Muscle of leg (tissue), 9 donors: Measurements from ENCODE around the gene ROMO1. TPM values are rescaled to one million over a fixed set of nuclear protein-coding genes. Genes with fewer than 3 reads are reported as not detected.

Experiments used
- polyA plus RNA-seq, 8 donors: library from polyadenylated mRNA; unstranded; fragments of 120-200 nt; gene quantifications; one replicate each; pipeline versions ENCODE4 v1.2.1 to v1.2.3, GENCODE V29; 2013; ENCODE audit warnings: inconsistent platforms in 1 of 8, low replicate concordance in 1 of 8; ENCODE audit not compliant: insufficient read length in 8 of 8, insufficient read depth in 1 of 8
- total RNA-seq: library from RNA; stranded (reverse); fragments of 120-200 nt; gene quantifications from one replicate; pipeline ENCODE4 v1.2.4, GENCODE V29; 2013

Gene ROMO1
- total and polyA plus RNA-seq, 9 donors: 70.9 to 186 (median 89.2) TPM

Other genes with a start within 250 kb of the ROMO1 start
- 15.0 TPM for gene CEP250, start 243.8 kb upstream of the ROMO1 start, total RNA-seq
- 10 to 100 TPM; 23.8 to 34.8 (median 25.9) TPM for gene CEP250, start 243.8 kb upstream of the ROMO1 start, polyA plus RNA-seq
- gene C20orf173, start 169.8 kb upstream of the ROMO1 start, total RNA-seq: not detected
- gene C20orf173, start 169.8 kb upstream of the ROMO1 start, polyA plus RNA-seq: not detected
- 236 TPM for gene ERGIC3, start 157.3 kb upstream of the ROMO1 start, total RNA-seq
- 100 to 1,000 TPM; 198 to 249 (median 224) TPM for gene ERGIC3, start 157.3 kb upstream of the ROMO1 start, polyA plus RNA-seq
- gene SPAG4, start 83.6 kb upstream of the ROMO1 start, total RNA-seq: 1.2 TPM
- 1 to 10 TPM; 1.7 to 4.1 (median 3.2) TPM for gene SPAG4, start 83.6 kb upstream of the ROMO1 start, polyA plus RNA-seq
- gene CPNE1, start 34.5 kb upstream of the ROMO1 start, total RNA-seq: 45.6 TPM
- gene CPNE1, start 34.5 kb upstream of the ROMO1 start, polyA plus RNA-seq: 100 to 1,000 TPM in 7 of 8 donors, 10 to 100 TPM in 1; 81.5 to 176 (median 147) TPM
- gene RBM12, start 34.5 kb upstream of the ROMO1 start, total RNA-seq: 44.1 TPM
- gene RBM12, start 34.5 kb upstream of the ROMO1 start, polyA plus RNA-seq: 10 to 100 TPM; 32.0 to 59.6 (median 51.3) TPM
- 14.1 TPM for gene NFS1, start 53 bp upstream of the ROMO1 start, total RNA-seq
- 10 to 100 TPM; 12.8 to 18.3 (median 14.2) TPM for gene NFS1, start 53 bp upstream of the ROMO1 start, polyA plus RNA-seq
- 300 TPM for gene RBM39, start 42.9 kb downstream of the ROMO1 start, total RNA-seq
- 100 to 1,000 TPM; 222 to 310 (median 269) TPM for gene RBM39, start 42.9 kb downstream of the ROMO1 start, polyA plus RNA-seq
- 28.3 TPM for gene PHF20, start 72.6 kb downstream of the ROMO1 start, total RNA-seq
- gene PHF20, start 72.6 kb downstream of the ROMO1 start, polyA plus RNA-seq: 10 to 100 TPM; 24.1 to 35.0 (median 28.6) TPM